KOPT-K1 (cell line): ENCODE results near the gene P4HA3.
"Not testable (repeated sequence)": the region's sequence is repeated elsewhere in the genome, so short reads cannot be mapped to it uniquely, and the experiment has no call there.

Source experiments
- H3K27ac ChIP-seq: fragments of 200-600 bp; sonication (generic); 2 replicates; pipeline ENCODE4 v1.5.1; 2016; ENCODE audit warnings: antibody characterized with exemption, mild to moderate bottlenecking, low read depth, low read length; ENCODE audit not compliant: poor library complexity, severe bottlenecking
- H3K36me3 ChIP-seq: fragments of 200-600 bp; sonication (generic); 2 replicates; pipeline ENCODE4 v1.5.1; 2017; ENCODE audit warnings: antibody characterized with exemption, mild to moderate bottlenecking, low read length, moderate library complexity; ENCODE audit not compliant: insufficient read depth
- H3K9me3 ChIP-seq: fragments of 200-600 bp; sonication (generic); 2 replicates; pipeline ENCODE4 v1.5.1; 2017; ENCODE audit warnings: antibody characterized with exemption, low read length, mild to moderate bottlenecking; ENCODE audit not compliant: insufficient read depth, poor library complexity, severe bottlenecking

Gene P4HA3

GRCh38 chr11:74311352-74311926 lies at the start of gene P4HA3:
Gene P4HA3, minus strand, starts transcription at chr11:74311640. Its CDS starts 29 bp downstream, at chr11:74311611.
- peaks cover 2% of the 10 kb centered on the region for H3K9me3 ChIP-seq
- H3K36me3 ChIP-seq, result no peaks in the 10 kb centered on the region
- H3K27ac ChIP-seq, result no peak within 1 kb of the TSS

GRCh38 chr11:74357449-74357848 lies 46.0 kb upstream of the P4HA3 start:
- Histone ChIP-seq H3K9me3 (no peaks in the 10 kb centered on the region), H3K27ac (no peak overlapping the region), H3K36me3 (peaks cover 49% of the 10 kb centered on the region)

- H3K9me3 ChIP-seq, result no peaks in the 10 kb centered on the region
- no peak overlapping the region for H3K27ac ChIP-seq
- peaks cover 55% of the 10 kb centered on the region for H3K36me3 ChIP-seq
Observed at GRCh38 chr11:74355626-74356025, 44.2 kb upstream of the P4HA3 start.

- Histone ChIP-seq H3K27ac (no peak overlapping the region), H3K9me3 (no peaks in the 10 kb centered on the region), H3K36me3 (peaks cover 47% of the 10 kb centered on the region)
Observed at GRCh38 chr11:74354036-74354435, 42.6 kb upstream of the P4HA3 start.

- no peaks in the 10 kb centered on the region for H3K9me3 ChIP-seq
- no peak overlapping the region for H3K27ac ChIP-seq
- H3K36me3 ChIP-seq, result peaks cover 61% of the 10 kb centered on the region
Observed at GRCh38 chr11:74347381-74347780, 35.9 kb upstream of the P4HA3 start.

GRCh38 chr11:74345420-74345819 lies 34.0 kb upstream of the P4HA3 start:
- Histone ChIP-seq H3K36me3 (peaks cover 69% of the 10 kb centered on the region), H3K27ac (no peak overlapping the region), H3K9me3 (no peaks in the 10 kb centered on the region)

GRCh38 chr11:74341921-74342320 lies 30.5 kb upstream of the P4HA3 start:
- Histone ChIP-seq H3K27ac (no peak overlapping the region), H3K9me3 (no peaks in the 10 kb centered on the region), H3K36me3 (peaks cover 92% of the 10 kb centered on the region)

- Histone ChIP-seq H3K27ac (no peak overlapping the region), H3K9me3 (no peaks in the 10 kb centered on the region), H3K36me3 (peaks cover 92% of the 10 kb centered on the region)
Observed at GRCh38 chr11:74339619-74340018, 28.2 kb upstream of the P4HA3 start.

GRCh38 chr11:74338963-74339362 lies 27.5 kb upstream of the P4HA3 start:
- Histone ChIP-seq H3K9me3 (no peaks in the 10 kb centered on the region), H3K36me3 (peaks cover 85% of the 10 kb centered on the region), H3K27ac (no peak overlapping the region)

- Histone ChIP-seq H3K9me3 (no peaks in the 10 kb centered on the region), H3K36me3 (peaks cover 40% of the 10 kb centered on the region)
Observed at GRCh38 chr11:74333193-74333592, 21.8 kb upstream of the P4HA3 start.

GRCh38 chr11:74332291-74332690 lies 20.9 kb upstream of the P4HA3 start:
- Histone ChIP-seq H3K27ac (no peak overlapping the region), H3K9me3 (no peaks in the 10 kb centered on the region), H3K36me3 (peaks cover 31% of the 10 kb centered on the region)

More at GRCh38 chr11:74333193-74333592, 21.8 kb upstream of the P4HA3 start:
- H3K27ac ChIP-seq, result no peak overlapping the region

- not testable (repeated sequence) for H3K27ac ChIP-seq, H3K9me3 ChIP-seq
- H3K36me3 ChIP-seq, result peaks cover 19% of the 10 kb centered on the region
Observed at GRCh38 chr11:74331000-74331399, 19.6 kb upstream of the P4HA3 start.

GRCh38 chr11:74330075-74330858 lies 18.8 kb upstream of the P4HA3 start:
- H3K36me3 ChIP-seq, result peaks cover 14% of the 10 kb centered on the region; the same call in 1 of the 2 replicates
- H3K27ac ChIP-seq, result no peak overlapping the region
- no peaks in the 10 kb centered on the region for H3K9me3 ChIP-seq

GRCh38 chr11:74327076-74327475 lies 15.6 kb upstream of the P4HA3 start:
- H3K9me3 ChIP-seq, result no peaks in the 10 kb centered on the region
- H3K27ac ChIP-seq, result no peak overlapping the region
- peaks cover 5% of the 10 kb centered on the region; the same call in 1 of the 2 replicates for H3K36me3 ChIP-seq

GRCh38 chr11:74326665-74327064 lies 15.2 kb upstream of the P4HA3 start:
- Histone ChIP-seq H3K36me3 (peaks cover 5% of the 10 kb centered on the region; the same call in 1 of the 2 replicates), H3K9me3 (no peaks in the 10 kb centered on the region)

More at GRCh38 chr11:74326665-74327064, 15.2 kb upstream of the P4HA3 start:
- H3K27ac ChIP-seq, result no peak overlapping the region
